GM23338 (cell line): ENCODE results near the gene IST1. TPM values are rescaled to one million over a fixed set of nuclear protein-coding genes. Genes with fewer than 3 reads are reported as not detected.

ENCODE experiments used
- ATAC-seq: fragments of 200-7000 bp; cut with Tn5 transposase; 3 replicates; pipeline ENCODE4 v1.9.1; 2020
- DNase-seq: peaks from one replicate; pipeline ENCODE4 v3.0.0-alpha.2; 2015; ENCODE audit warnings: low spot score
- H2AFZ ChIP-seq: fragments of 200-600 bp; sonication (generic); 2 replicates; pipeline ENCODE4 v1.8.0; 2016; ENCODE audit warnings: antibody characterized with exemption, mild to moderate bottlenecking, moderate library complexity
- H3F3A ChIP-seq: fragments of 200-600 bp; sonication (generic); replicated peaks from 2 replicates; pipeline ENCODE4 v1.8.0; 2017; ENCODE audit warnings: antibody characterized with exemption, mixed run types, low read depth
- H3K27ac ChIP-seq: fragments of 200-600 bp; sonication (generic); 2 replicates; pipeline ENCODE4 v1.6.1; 2016; ENCODE audit warnings: low read depth
- H3K27me3 ChIP-seq: fragments of 200-600 bp; sonication (generic); 2 replicates; pipeline ENCODE4 v1.8.0; 2016; ENCODE audit warnings: mild to moderate bottlenecking, mixed run types, moderate library complexity; ENCODE audit not compliant: insufficient read depth
- H3K36me3 ChIP-seq: fragments of 200-600 bp; sonication (generic); 2 replicates; pipeline ENCODE4 v1.8.0; 2016; ENCODE audit warnings: mild to moderate bottlenecking; ENCODE audit not compliant: insufficient read depth
- H3K4me1 ChIP-seq: fragments of 200-600 bp; sonication (generic); 2 replicates; pipeline ENCODE4 v1.8.0; 2016; ENCODE audit warnings: mild to moderate bottlenecking, moderate library complexity; ENCODE audit not compliant: insufficient read depth
- H3K4me2 ChIP-seq: fragments of 200-600 bp; sonication (generic); 2 replicates; pipeline ENCODE4 v1.7.1; 2017; ENCODE audit warnings: mixed run types
- H3K4me3 ChIP-seq: fragments of 200-600 bp; sonication (generic); 2 replicates; pipeline ENCODE4 v1.6.1; 2016; ENCODE audit warnings: mixed run types
- H3K79me2 ChIP-seq: fragments of 200-600 bp; sonication (generic); replicated peaks from 2 replicates; pipeline ENCODE4 v1.8.0; 2017; ENCODE audit warnings: mild to moderate bottlenecking; ENCODE audit not compliant: insufficient read depth
- H3K9me2 ChIP-seq: fragments of 200-600 bp; sonication (generic); 2 replicates; pipeline ENCODE4 v1.8.0; 2017; ENCODE audit not compliant: insufficient read depth
- H4K20me1 ChIP-seq: fragments of 200-600 bp; sonication (generic); replicated peaks from 2 replicates; pipeline ENCODE4 v1.8.0; 2017; ENCODE audit warnings: mild to moderate bottlenecking; ENCODE audit not compliant: insufficient read depth
- H3K27ac Mint-ChIP-seq: 2 replicates; pipeline ENCODE4 v1.8.0; 2020; ENCODE audit warnings: inconsistent platforms, mild to moderate bottlenecking, moderate library complexity, mixed read lengths
- H3K27me3 Mint-ChIP-seq: 3 replicates; pipeline ENCODE4 v1.8.0; 2022; ENCODE audit warnings: low read depth, mild to moderate bottlenecking, moderate library complexity, mixed read lengths, inconsistent platforms; ENCODE audit not compliant: insufficient read depth, poor library complexity
- H3K36me3 Mint-ChIP-seq: 3 replicates; pipeline ENCODE4 v1.8.0; 2021; ENCODE audit warnings: low read depth, mild to moderate bottlenecking, inconsistent platforms, moderate library complexity, mixed read lengths
- H3K4me1 Mint-ChIP-seq: 3 replicates; pipeline ENCODE4 v1.8.0; 2020; ENCODE audit warnings: mild to moderate bottlenecking, inconsistent platforms, mixed read lengths
- H3K4me3 Mint-ChIP-seq: 3 replicates; pipeline ENCODE4 v1.8.0; 2021; ENCODE audit warnings: moderate library complexity, mild to moderate bottlenecking, inconsistent platforms, mixed read lengths
- H3K9me3 Mint-ChIP-seq: 3 replicates; pipeline ENCODE4 v1.8.0; 2020; ENCODE audit warnings: moderate library complexity, mild to moderate bottlenecking, inconsistent platforms, mixed read lengths
- CREB1 ChIP-seq: fragments of 250-450 bp; sonication (Bioruptor Pico); IDR thresholded peaks from 2 replicates; pipeline ENCODE4 v1.5.0; 2020; ENCODE audit warnings: low read depth, mild to moderate bottlenecking, moderate library complexity
- CTCF ChIP-seq, 2 experiments: fragments of 200-600 bp in 1 of 2; sonication (generic) in 1 of 2; conservative IDR thresholded peaks; 2 replicates each; pipeline versions ENCODE4 v1.5.1 to v1.6.1; 2016 to 2017; ENCODE audit warnings: antibody characterized with exemption in 2 of 2, low read depth in 2 of 2, mild to moderate bottlenecking in 2 of 2, moderate library complexity in 1 of 2
- ETS1 ChIP-seq: IDR thresholded peaks from 2 replicates; pipeline ENCODE4 v1.6.1; 2016; ENCODE audit warnings: antibody characterized with exemption
- EZH2phosphoT487 ChIP-seq: fragments of 200-600 bp; sonication (generic); IDR thresholded peaks from one replicate; pipeline ENCODE4 v1.8.1; 2018; ENCODE audit warnings: antibody characterized with exemption; ENCODE audit not compliant: unreplicated experiment
- NANOG ChIP-seq: IDR thresholded peaks from 2 replicates; pipeline ENCODE4 v1.6.1; 2016; ENCODE audit warnings: antibody characterized with exemption, borderline replicate concordance
- STAT1 ChIP-seq: IDR thresholded peaks from one replicate; pipeline ENCODE4 v1.6.1; 2016; ENCODE audit warnings: antibody characterized with exemption; ENCODE audit not compliant: unreplicated experiment
- ZNF114 ChIP-seq: fragments of 250-450 bp; sonication (Bioruptor Pico); IDR thresholded peaks from 2 replicates; pipeline ENCODE4 v1.5.0; 2020; ENCODE audit warnings: mild to moderate bottlenecking, moderate library complexity
- ZNF331 ChIP-seq: fragments of 250-450 bp; sonication (Bioruptor Pico); IDR thresholded peaks from 2 replicates; pipeline ENCODE4 v1.5.0; 2020; ENCODE audit warnings: low read depth, mild to moderate bottlenecking, moderate library complexity
- polyA plus RNA-seq: library from polyadenylated mRNA; unstranded; fragments of >200 nt; fragmentation: Nextera tagmentation; extraction: Ambion mirVana; gene quantifications from 2 replicates; pipeline ENCODE4 v1.2.1, GENCODE V29; 2016
- total RNA-seq: library from RNA; depleted of rRNA; stranded (reverse); fragments of >200 nt; shearing (Covaris generic); gene quantifications from 2 replicates; pipeline ENCODE4 v1.2.3, GENCODE V29; 2014
- TF ChIP-seq, protein P1 (sequence below): IDR thresholded peaks from one replicate; pipeline ENCODE4 v1.6.1; 2018; ENCODE audit warnings: antibody characterized with exemption; ENCODE audit not compliant: unreplicated experiment
- TF ChIP-seq, protein P2 (sequence below): fragments of 250-450 bp; sonication (Bioruptor Pico); IDR thresholded peaks from 2 replicates; pipeline ENCODE4 v1.5.0; 2020; ENCODE audit warnings: mild to moderate bottlenecking, moderate library complexity

Gene IST1
- total and polyA plus RNA-seq, 2 experiments from 2014 or later = 108 to 234 TPM

- ATAC-seq = peak; percentile 37
- no peaks in the 10 kb centered on the region for H3K36me3 ChIP-seq
- Mint-ChIP-seq H3K36me3 (peaks cover 29% of the 10 kb centered on the region), H3K4me1 (peaks cover 9% of the 10 kb centered on the region; the same call in 2 of the 3 replicates), H3K4me3 (peak overlapping the region; percentile 95), H3K27me3 (peaks cover 12% of the 10 kb centered on the region), H3K9me3 (no peaks in the 10 kb centered on the region), H3K27ac (peak overlapping the region; percentile 67)
- H3K9me2 ChIP-seq = no peaks in the 10 kb centered on the region
- TF ChIP-seq ZNF331 (CRISPR knock-in tag) = no peak
- TF ChIP-seq, protein P1, sequence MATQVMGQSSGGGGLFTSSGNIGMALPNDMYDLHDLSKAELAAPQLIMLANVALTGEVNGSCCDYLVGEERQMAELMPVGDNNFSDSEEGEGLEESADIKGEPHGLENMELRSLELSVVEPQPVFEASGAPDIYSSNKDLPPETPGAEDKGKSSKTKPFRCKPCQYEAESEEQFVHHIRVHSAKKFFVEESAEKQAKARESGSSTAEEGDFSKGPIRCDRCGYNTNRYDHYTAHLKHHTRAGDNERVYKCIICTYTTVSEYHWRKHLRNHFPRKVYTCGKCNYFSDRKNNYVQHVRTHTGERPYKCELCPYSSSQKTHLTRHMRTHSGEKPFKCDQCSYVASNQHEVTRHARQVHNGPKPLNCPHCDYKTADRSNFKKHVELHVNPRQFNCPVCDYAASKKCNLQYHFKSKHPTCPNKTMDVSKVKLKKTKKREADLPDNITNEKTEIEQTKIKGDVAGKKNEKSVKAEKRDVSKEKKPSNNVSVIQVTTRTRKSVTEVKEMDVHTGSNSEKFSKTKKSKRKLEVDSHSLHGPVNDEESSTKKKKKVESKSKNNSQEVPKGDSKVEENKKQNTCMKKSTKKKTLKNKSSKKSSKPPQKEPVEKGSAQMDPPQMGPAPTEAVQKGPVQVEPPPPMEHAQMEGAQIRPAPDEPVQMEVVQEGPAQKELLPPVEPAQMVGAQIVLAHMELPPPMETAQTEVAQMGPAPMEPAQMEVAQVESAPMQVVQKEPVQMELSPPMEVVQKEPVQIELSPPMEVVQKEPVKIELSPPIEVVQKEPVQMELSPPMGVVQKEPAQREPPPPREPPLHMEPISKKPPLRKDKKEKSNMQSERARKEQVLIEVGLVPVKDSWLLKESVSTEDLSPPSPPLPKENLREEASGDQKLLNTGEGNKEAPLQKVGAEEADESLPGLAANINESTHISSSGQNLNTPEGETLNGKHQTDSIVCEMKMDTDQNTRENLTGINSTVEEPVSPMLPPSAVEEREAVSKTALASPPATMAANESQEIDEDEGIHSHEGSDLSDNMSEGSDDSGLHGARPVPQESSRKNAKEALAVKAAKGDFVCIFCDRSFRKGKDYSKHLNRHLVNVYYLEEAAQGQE = no peak
- TF ChIP-seq CTCF (conservative IDR thresholded peaks at IDR 0.05; ENCODE audit: low read depth in 2 of 2) = no peak
- TF ChIP-seq CREB1 (CRISPR knock-in tag) = no peak
- TF ChIP-seq ZNF114 (CRISPR knock-in tag) = no peak
- TF ChIP-seq ETS1 = no peak
- no peak for TF ChIP-seq STAT1
- no peak for TF ChIP-seq EZH2phosphoT487
- TF ChIP-seq, protein P2, sequence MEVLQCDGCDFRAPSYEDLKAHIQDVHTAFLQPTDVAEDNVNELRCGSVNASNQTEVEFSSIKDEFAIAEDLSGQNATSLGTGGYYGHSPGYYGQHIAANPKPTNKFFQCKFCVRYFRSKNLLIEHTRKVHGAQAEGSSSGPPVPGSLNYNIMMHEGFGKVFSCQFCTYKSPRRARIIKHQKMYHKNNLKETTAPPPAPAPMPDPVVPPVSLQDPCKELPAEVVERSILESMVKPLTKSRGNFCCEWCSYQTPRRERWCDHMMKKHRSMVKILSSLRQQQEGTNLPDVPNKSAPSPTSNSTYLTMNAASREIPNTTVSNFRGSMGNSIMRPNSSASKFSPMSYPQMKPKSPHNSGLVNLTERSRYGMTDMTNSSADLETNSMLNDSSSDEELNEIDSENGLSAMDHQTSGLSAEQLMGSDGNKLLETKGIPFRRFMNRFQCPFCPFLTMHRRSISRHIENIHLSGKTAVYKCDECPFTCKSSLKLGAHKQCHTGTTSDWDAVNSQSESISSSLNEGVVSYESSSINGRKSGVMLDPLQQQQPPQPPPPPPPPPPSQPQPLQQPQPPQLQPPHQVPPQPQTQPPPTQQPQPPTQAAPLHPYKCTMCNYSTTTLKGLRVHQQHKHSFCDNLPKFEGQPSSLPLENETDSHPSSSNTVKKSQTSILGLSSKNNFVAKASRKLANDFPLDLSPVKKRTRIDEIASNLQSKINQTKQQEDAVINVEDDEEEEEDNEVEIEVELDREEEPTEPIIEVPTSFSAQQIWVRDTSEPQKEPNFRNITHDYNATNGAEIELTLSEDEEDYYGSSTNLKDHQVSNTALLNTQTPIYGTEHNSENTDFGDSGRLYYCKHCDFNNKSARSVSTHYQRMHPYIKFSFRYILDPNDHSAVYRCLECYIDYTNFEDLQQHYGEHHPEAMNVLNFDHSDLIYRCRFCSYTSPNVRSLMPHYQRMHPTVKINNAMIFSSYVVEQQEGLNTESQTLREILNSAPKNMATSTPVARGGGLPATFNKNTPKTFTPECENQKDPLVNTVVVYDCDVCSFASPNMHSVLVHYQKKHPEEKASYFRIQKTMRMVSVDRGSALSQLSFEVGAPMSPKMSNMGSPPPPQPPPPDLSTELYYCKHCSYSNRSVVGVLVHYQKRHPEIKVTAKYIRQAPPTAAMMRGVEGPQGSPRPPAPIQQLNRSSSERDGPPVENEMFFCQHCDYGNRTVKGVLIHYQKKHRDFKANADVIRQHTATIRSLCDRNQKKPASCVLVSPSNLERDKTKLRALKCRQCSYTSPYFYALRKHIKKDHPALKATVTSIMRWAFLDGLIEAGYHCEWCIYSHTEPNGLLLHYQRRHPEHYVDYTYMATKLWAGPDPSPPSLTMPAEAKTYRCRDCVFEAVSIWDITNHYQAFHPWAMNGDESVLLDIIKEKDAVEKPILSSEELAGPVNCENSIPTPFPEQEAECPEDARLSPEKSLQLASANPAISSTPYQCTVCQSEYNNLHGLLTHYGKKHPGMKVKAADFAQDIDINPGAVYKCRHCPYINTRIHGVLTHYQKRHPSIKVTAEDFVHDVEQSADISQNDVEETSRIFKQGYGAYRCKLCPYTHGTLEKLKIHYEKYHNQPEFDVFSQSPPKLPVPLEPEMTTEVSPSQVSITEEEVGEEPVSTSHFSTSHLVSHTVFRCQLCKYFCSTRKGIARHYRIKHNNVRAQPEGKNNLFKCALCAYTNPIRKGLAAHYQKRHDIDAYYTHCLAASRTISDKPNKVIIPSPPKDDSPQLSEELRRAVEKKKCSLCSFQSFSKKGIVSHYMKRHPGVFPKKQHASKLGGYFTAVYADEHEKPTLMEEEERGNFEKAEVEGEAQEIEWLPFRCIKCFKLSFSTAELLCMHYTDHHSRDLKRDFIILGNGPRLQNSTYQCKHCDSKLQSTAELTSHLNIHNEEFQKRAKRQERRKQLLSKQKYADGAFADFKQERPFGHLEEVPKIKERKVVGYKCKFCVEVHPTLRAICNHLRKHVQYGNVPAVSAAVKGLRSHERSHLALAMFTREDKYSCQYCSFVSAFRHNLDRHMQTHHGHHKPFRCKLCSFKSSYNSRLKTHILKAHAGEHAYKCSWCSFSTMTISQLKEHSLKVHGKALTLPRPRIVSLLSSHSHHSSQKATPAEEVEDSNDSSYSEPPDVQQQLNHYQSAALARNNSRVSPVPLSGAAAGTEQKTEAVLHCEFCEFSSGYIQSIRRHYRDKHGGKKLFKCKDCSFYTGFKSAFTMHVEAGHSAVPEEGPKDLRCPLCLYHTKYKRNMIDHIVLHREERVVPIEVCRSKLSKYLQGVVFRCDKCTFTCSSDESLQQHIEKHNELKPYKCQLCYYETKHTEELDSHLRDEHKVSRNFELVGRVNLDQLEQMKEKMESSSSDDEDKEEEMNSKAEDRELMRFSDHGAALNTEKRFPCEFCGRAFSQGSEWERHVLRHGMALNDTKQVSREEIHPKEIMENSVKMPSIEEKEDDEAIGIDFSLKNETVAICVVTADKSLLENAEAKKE (CRISPR knock-in tag) = no peak
- no peak for TF ChIP-seq NANOG
- H3K27me3 ChIP-seq = no peaks in the 10 kb centered on the region
- peak overlapping the region; percentile 100 for H3K4me2 ChIP-seq
- H3K27ac ChIP-seq = peak overlapping the region; percentile 88
- H3F3A ChIP-seq = no peaks in the 10 kb centered on the region; the same call in 1 of the 2 replicates
- peak overlapping the region; percentile 99 for H3K4me3 ChIP-seq
- H2AFZ ChIP-seq = peak overlapping the region; percentile 74
- peak; percentile 77 for DNase-seq
- peaks cover 6% of the 10 kb centered on the region for H4K20me1 ChIP-seq
- peaks cover 6% of the 10 kb centered on the region for H3K4me1 ChIP-seq
- H3K79me2 ChIP-seq = peaks cover 26% of the 10 kb centered on the region
Measured at GRCh38 chr16:71846431-71846830, 48.9 kb upstream of the IST1 start.
